Measurements from ENCODE around the gene TFPI. TPM values are rescaled to one million over a fixed set of nuclear protein-coding genes. Genes with fewer than 3 reads are reported as not detected.
"Not testable (repeated sequence)": the region's sequence is repeated elsewhere in the genome, so short reads cannot be mapped to it uniquely, and the experiment has no call there.

The TFPI gene
- total RNA-seq, 1 donor from 2014 or later, result 66.7 TPM

DNA sequence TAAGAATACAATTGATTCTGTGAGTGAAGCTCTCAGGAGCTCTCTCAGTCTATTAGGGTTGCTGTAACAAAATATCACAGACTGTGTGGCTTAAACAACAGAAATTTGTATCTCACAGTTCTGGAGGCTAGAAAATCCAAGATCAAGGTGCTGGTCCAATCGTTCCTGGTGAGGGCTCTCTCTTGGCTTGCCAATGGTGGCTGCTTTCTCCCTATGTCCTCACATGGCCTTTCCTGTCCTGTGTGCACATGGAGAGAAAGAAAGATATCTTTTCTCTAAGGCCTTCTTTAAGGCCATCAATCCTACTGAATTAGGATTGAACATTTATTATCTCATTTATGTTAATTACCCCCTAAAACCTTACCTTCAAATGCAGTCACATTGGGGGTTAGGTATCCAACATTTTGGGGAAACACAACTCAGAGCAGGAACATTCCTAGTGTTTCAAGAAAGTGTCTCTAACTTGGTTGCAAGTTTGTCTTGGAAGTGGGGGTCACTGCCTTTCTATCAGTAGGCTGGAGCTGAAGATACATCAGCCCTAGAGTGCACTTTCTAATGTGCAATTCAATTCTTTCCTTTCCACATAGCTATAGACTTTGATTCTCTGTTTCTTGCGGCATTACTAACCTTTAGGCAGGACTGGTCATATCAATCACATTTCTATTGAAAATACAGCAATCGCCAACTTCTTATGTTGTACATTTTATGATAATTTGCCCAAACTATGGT, 24.8 kb downstream of the TFPI start:
- DNase-seq (ENCODE audit: low spot score), result no peak

DNA sequence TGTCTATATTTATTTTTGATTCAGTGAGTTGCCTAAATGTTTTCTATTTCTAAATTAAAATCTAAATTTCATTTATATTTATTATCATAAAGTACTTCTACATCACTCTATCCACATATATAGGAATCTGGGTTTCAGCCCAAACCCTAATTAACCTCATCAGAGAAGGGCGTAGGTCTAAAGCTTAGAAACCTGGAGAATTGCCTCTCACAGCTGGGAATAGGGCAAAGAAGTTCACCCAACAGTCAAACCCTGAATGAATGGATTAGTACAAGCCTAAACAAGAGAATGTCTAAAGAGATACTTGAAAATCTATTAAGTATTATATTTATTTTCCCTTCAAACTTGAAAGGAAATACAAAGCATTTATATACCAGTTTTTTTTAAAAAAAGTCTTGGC, 26.2 kb downstream of the TFPI start:
- DNase-seq (ENCODE audit: low spot score), result no peak

GRCh38 chr2:187527262-187527661, 27.0 kb downstream of the TFPI start:
- peak; percentile 73 for DNase-seq (ENCODE audit: low spot score)

DNA sequence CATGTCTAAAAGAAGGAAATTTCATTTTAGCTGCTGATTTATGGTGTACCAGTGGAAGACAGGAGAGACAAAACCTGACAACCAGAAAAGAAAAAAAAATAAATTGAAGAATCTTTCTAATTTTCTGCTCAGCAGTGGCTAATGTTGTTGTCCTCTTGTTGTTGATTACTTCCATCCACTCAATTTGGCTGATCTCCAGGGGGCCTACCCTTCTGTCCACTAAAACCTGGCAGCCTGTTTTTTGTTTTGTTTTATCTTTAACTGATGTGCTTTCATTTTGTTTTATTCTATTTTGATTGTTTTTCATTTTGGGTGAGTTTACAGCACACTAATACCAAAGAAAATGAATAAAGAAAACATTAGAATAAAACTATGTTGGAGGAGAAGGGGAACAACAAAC, 27.4 kb downstream of the TFPI start:
- no peak for DNase-seq (ENCODE audit: low spot score)

DNA sequence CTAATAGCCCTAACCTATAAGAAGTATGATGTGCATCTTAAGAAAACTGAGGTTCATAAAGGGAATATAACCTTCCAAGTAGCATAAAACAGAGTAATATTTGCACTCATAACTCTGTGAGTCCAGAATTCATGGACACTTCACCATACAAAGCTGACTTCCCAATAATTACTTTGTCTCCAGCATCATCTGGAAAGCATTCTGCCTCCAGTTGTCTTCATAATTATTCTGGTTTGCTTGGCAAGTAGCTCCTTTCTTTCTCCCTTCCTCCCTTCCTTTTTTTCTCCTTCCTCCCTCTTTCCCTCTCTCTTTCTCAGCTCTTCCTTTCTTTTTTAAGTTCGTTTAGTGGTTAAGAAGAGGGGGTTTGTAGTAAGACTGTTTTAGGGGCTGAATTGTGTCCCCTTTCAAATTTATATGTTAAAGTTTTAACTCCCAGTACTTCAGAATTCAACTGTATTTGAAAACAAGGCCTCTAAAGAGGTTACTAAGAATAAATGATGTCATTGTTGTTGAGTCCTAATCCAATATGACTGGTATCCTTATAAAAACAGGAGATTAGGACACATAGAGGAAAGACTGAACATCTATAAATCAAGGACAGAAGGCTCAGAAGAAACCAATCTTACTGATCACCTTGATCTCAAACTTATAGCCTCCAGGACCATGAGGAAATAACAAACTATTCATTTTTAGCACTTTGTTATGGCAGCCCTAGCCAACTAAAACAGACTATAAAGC, 28.9 kb downstream of the TFPI start:
- DNase-seq (ENCODE audit: low spot score), result no peak

DNA sequence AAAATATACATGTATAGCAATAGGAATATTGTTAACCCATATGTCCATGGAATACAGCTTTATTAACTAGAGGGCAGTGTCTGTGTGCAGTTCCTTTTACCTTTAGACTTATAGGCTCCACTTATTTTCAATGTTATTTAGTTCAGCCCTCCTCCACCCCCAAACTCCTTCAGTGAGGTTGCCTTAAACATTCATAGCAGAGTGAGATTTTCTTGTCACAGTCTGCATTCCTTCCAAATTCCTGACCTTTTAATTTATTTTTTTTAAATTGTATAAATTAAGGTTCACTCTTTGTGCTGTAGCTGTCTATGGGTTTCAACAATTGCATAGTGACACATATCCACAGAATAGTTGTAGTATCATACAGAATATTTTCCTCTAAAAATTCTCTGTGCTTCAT, 30.9 kb downstream of the TFPI start:
- DNase-seq (ENCODE audit: low spot score), result no peak

- DNase-seq (ENCODE audit: low spot score), result no peak
These were observed 34.1 kb downstream of the TFPI start for GRCh38 chr2:187520121-187520624.

GRCh38 chr2:187519419-187520120, 34.7 kb downstream of the TFPI start:
- no peak for DNase-seq (ENCODE audit: low spot score)

- DNase-seq (ENCODE audit: low spot score), result not testable (repeated sequence)
These were observed 36.4 kb downstream of the TFPI start for GRCh38 chr2:187517750-187518361.

DNA sequence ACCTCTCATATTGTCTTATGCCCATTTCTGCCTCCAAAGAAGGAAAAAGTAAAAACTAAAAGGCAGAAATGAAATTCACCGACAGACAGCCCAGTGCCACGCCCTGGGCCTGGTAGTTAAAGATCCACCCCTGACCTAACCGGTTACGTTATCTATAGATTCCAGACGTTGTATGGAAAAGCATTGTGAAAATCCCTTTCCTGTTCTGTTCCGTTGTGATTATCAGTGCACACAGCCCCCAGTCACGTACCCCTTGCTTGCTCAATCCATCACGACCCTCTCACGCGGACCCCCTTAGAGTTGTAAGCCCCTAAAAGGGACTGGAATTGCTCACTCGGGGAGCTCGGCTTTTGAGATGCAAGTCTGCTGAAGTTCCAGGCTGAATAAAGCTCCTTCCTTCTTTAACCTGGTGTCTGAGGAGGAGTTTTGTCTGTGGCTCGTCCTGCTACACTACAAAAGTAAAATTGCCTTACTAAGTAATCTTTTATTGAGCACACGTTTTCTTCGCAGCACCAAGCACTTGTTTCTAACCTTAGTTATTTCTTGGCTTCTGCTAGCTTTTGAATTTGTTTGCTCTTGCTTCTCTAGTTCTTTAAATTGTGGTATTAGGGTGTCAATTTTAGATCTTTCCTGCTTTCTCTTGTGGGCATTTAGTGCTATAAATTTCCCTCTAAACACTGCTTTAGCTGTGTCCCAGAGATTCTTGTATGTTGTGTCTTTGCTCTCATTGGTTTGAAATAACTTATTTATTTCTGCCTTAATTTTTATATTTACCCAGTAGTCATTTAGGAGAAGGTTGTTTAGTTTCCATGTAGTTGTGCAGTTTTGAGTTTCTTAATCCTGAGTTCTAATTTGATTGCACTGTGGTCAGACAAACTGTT, 37.4 kb downstream of the TFPI start:
- DNase-seq (ENCODE audit: low spot score), result not testable (repeated sequence)

GRCh38 chr2:187514930-187515329, 39.3 kb downstream of the TFPI start:
- no peak for DNase-seq (ENCODE audit: low spot score)

DNA sequence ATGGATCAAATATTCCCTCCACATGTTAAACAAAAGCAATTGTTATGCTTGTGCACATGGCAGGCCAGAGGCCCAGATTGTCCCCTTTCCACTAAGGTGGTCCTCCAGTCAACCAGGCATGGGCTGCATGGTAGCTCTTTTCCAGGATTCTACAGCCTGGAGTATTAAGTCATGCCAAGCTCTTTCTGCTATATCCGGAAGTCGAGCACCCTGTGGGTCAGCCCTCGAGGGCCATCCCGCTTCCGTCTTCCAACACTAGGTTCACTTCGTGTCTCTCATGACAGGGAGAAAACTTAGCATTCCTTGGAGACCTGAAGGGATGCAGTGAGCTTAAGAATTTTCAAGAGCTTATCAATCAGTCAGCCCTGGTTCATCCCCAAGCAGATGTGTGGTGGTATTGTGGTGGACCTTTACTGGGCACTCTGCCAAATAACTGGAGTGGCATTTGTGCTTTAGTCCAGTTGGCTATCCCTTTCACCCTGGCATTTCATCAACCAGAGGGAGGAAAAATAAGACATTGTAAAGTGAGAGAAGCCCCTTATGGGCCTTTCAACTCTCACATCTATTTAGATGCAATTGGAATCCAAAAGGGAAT, 39.9 kb downstream of the TFPI start:
- not testable (repeated sequence) for DNase-seq (ENCODE audit: low spot score)

- DNase-seq (ENCODE audit: low spot score), result not testable (repeated sequence)
These were observed 40.6 kb downstream of the TFPI start for GRCh38 chr2:187513460-187514234.

- no peak for DNase-seq (ENCODE audit: low spot score)
These were observed 42.6 kb downstream of the TFPI start for GRCh38 chr2:187511356-187512315.

DNA sequence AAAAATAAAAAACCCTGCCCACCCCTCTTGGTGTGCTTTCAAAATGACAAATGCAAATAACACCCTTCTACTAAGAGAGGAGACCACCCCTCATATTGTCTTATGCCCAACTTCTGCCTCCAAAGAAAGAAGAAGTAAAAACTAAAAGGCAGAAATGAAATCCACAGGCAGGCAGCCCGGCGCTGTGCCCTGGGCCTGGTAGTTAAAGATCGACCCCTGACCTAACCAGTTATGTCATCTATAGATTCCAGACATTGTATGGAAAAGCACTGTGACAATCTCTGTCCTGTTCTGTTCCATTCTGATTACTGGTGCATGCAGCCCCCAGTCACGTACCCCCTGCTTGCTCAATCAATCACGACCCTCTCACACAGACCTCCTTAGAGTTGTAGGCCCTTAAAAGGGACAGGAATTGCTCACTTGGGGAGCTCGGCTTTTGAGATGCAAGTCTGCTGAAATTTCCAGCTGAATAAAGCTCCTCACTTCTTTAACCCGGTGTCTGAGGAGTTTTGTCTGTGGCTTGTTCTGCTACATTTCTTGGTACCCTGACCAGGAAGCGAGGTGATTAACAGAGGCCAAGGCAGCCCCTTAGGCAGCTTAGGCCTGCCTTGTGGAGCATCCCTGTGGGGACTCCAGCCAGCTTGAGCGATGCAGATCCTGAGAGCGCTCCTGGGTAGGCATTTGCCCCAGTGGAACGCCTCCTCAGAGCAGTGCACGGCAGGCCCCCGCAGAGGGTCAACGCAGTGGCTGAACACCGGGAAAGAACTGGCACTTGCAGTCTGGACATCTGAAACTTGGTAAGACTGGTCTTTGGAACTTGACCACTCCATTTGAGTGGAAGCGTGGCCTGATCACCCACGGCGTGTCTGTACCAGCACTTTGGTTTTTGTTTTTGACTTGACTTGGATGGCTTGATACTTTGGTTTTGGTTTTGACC, 43.5 kb downstream of the TFPI start:
- not testable (repeated sequence) for DNase-seq (ENCODE audit: low spot score)

GRCh38 chr2:187509667-187510417, 44.4 kb downstream of the TFPI start:
- DNase-seq (ENCODE audit: low spot score), result no peak

DNA sequence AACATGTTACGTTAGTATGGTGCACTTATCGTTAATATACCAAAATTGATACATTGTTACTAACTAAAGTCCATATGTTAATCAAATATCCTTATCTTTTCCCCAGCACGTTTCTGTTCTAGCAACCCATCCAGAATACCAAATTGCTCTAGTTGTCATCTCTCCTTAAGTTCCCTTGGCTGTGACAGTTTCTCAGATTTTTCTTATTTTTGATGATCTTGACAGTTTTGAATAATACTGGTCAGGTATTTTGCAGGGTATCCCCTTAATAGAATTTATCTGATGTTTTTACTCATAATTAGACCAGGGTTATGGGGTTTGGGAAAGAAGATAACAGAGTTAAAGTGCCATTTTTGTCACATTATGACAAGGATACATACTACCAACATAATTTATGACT, 47.8 kb downstream of the TFPI start:
- DNase-seq (ENCODE audit: low spot score), result no peak
